Hepatocyte (in vitro differentiated cells): Measurements from ENCODE around the gene NRSN2.

Experiments used
- CTCF ChIP-seq: fragments of 200-600 bp; sonication (generic); IDR thresholded peaks from 2 replicates; pipeline ENCODE4 v1.5.1; 2016; ENCODE audit warnings: antibody characterized with exemption, mild to moderate bottlenecking; ENCODE audit not compliant: poor library complexity
- EZH2 ChIP-seq: fragments of 200-600 bp; sonication (generic); IDR thresholded peaks from 2 replicates; pipeline ENCODE4 v1.6.1; 2016; ENCODE audit warnings: antibody characterized with exemption, mild to moderate bottlenecking, borderline replicate concordance
- EZH2phosphoT487 ChIP-seq: fragments of 200-600 bp; sonication (generic); IDR thresholded peaks from one replicate; pipeline ENCODE4 v1.6.1; 2018; ENCODE audit warnings: antibody characterized with exemption, mild to moderate bottlenecking, low read depth, moderate library complexity; ENCODE audit not compliant: unreplicated experiment, severe bottlenecking

GRCh38 chr20:400454-401275, 53.8 kb downstream of the NRSN2 start:
- TF ChIP-seq CTCF (no peak), EZH2phosphoT487 (no peak), EZH2 (no peak)
